ENCODE data around the gene SPNS2.

Gene SPNS2

DNA sequence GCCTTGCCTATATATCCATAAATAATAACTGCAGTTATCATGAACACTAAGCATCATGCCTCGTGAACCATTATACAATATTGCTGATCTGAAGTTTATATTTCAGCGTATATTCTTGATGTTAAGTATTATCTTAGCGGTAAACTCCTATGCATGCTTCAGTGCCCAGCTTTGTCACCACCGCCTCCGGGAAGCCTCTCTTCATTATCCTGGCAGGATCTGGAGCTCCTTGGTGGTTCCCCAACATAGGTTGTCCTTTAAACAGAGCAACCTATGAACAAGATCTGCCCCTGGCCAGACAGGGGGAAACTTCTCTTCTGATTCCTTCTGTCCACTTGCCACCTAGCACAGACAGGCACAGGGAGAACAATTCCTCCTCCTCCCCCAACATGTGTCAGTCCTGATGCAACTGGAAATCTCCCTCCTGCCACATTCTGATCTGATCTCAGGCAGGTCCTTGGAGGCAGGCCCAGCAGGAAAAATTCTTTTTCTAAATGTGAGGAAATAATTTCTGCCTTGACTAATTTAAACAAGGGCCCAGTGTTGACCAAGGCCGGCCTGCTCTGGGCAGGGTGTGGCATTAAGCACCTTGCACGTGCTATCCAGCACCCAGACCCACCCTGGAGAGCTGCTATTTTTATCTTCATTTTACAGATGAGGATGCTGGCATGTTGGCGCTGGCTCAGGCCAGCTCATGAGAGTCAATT lies 22.4 kb downstream of the SPNS2 start:
- DNase-seq: no peak

- DNase-seq: no peak
These were observed 24.0 kb downstream of the SPNS2 start for GRCh38 chr17:4522661-4523060.

GRCh38 chr17:4523946-4524345 lies 25.3 kb downstream of the SPNS2 start:
- no peak for DNase-seq

GRCh38 chr17:4525691-4526397 lies 27.2 kb downstream of the SPNS2 start:
- no peak for DNase-seq

- no peak for DNase-seq
These were observed 28.5 kb downstream of the SPNS2 start for GRCh38 chr17:4527134-4527533.

DNA sequence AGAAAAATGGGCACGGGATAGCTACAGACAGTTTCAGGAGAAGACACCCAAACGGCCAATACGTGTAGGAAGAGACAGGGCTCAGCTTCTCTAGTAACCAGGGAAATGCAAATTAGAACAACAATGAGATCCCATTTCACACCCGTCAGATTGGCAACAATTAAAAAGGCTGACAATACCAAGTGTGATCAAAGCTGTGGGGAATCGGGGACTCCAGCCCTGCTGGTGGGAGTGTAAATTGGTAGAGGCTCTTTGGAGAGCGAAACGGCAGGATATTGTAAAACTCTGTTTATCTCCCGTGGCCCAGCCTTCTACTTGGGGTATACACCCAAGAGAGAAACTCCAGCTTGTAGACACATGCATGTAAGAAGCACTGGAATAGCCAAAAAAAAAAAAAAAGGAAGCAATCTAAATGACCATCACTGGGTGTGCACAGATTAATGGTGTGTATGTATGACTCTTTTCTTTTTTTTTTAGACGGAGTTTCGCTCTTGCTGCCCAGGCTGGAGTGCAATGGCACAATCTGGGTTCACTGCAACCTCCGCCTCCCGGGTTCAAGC lies 29.0 kb downstream of the SPNS2 start:
- no peak for DNase-seq

GRCh38 chr17:4529533-4530152 lies 31.0 kb downstream of the SPNS2 start:
- DNase-seq: no peak

DNA sequence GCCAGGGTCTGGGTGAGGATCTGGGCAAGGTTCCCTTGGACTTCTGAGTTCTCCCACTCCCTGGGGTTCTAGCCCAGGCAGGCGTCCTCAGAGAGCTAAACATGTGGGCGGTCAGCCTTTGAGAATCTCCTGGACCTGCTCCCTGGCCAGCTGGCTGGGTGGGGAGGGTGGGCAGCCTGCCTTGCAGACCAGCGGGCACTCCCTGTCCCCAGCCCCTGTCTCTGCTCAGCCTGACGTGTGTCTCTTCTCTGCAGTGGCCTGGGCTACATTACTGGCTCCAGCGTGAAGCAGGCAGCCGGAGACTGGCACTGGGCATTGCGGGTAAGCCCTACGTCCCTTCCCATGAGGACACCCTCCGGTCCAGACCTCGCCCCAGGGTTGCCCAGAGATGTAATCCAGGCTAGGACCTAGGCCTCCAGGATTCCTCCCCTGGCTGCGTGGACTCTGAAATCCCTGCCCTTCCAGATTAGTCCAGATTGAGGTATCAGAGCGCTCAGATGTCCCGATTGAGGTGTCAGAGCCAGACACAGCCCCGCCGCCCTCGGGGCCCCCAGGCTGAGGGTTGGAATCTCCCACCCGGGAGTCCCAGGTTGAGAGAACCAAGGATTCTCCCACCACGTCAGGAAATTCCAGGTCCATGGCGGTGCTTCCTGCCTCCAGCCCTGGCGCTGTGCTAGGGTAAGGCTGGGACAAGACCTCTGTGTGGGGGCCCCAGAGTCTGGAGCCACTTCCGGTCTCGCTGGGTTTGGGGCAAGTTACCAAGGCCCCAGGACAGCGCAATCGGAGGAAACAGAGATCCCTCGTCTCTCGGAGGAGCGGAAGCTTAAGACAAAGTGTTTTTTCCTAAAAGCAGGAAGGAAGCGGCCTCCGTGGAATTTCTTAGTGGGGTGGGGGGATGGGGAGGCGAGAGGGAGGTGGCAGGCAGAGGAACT lies 32.4 kb downstream of the SPNS2 start:
- DNase-seq: no peak

DNA sequence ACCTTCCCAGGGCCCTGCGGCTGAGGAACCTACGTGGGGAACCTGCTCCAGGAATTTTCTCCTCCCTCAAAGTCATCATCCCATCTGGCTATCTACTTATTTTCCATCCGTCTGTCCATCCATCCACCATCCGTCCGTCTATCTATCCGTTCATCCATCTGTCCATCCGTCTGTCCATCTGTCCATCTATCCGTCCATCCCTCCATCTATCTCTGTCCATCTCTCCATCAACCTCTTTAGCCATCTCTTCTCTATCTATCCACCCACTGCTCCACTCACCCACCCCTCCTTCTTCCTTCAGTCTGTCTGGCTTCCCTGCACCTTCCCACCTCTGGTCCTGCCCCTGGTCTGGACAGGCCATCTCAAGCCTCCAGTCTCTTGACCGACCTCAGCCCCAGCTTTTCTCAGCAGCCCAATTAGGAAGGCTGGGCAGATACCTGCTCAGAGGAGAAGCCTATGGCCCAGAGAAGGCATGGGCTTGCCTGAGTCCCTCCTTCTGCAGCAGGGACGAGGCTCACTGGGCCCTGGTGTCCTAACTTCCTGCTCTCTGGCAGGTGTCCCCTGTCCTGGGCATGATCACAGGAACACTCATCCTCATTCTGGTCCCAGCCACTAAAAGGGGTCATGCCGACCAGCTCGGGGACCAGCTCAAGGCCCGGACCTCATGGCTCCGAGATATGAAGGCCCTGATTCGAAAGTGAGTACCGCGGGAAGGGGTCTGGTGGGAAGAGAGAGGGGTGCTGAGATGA lies 33.5 kb downstream of the SPNS2 start:
- DNase-seq: no peak

DNA sequence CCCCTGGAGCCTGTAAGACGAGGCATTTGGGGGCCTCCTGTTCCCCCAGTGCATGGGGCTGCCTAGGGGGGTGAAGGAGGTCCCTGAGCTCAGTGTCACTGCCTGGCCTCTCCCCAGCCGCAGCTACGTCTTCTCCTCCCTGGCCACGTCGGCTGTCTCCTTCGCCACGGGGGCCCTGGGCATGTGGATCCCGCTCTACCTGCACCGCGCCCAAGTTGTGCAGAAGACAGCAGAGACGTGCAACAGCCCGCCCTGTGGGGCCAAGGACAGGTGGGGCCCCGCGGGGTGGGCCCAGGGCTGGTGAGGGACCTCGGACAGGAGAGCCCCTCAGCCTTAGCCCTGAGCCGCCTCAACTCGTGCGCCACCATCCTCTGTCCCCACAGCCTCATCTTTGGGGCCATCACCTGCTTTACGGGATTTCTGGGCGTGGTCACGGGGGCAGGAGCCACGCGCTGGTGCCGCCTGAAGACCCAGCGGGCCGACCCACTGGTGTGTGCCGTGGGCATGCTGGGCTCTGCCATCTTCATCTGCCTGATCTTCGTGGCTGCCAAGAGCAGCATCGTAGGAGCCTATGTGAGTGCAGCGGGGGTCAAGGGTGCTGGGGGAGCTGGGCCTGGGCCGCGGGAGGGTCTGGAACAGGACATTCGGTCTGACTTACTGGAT lies 34.3 kb downstream of the SPNS2 start:
- no peak for DNase-seq

DNA sequence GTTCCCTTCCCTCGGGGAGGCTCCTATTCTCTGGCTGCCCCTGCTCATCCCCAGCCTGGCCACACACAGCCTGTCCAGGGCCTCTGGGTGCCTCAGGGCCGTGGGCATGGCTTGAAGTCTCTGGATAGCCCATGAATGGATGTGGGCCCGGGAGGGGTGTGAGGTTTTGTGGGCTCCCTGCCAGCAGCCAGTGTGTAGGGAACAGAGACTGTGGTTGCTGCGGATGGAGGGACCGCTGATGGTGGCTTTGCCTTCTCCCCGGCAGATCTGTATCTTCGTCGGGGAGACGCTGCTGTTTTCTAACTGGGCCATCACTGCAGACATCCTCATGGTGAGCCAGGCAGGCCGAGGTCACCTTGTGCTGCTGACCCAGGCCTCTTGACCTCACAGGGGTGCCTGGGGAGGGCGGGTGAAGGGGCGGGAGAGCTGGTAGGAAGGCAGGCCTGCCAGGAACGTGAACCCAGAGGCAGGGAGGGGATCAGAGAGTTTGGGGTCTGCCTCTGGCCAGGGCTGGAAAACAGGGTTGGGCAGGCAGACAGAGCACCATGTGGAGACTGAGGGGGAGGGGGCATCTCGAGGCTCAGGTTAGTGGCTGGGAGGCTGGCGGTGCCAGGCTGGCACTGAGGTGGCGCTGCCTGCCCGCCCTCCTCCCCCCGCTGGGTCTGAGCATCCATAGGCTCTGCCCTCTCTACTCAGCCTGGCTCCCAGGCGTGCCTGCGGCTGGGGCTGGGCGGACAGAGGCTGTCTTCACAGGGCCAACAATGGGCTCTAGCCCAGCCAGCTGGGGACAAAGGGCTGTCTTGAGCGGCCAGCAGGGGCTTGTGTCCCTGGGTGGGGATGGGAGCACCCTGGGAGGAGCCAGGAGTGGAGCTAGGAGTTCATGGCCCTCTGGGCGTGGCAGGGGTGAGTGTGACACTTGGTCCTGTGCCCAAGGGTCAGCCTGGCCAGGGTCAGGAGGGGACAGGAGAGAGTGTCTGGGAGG lies 35.1 kb downstream of the SPNS2 start:
- no peak for DNase-seq

GRCh38 chr17:4534515-4534914 lies 35.8 kb downstream of the SPNS2 start:
- no peak for DNase-seq

GRCh38 chr17:4534928-4535666 lies 36.4 kb downstream of the SPNS2 start:
- DNase-seq: no peak

DNA sequence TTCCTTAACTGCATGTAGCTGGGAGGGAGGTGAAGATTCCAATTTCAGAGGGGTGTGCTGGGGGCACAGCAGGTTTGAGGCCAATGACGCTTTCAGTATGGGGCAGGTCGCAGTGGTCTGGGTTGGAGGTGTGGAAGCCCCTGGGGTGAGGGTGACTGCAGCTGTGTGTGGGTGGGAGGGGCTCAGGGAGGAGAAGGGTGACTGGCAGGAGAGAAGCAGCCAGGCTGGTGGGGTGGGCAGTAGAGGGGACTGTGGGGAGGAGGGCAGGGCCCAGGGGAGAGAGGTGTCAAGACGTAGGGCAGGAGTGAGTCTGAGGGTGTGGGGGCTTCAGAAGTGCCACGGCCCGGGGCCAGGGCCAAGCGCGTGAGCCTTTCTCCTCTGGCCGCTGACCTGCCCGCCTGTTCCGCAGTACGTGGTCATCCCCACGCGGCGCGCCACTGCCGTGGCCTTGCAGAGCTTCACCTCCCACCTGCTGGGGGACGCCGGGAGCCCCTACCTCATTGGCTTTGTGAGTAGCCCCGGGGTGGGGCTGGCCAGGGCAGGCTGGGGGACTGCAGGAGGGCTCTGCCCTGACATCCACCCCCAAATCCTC lies 37.1 kb downstream of the SPNS2 start:
- no peak for DNase-seq

DNA sequence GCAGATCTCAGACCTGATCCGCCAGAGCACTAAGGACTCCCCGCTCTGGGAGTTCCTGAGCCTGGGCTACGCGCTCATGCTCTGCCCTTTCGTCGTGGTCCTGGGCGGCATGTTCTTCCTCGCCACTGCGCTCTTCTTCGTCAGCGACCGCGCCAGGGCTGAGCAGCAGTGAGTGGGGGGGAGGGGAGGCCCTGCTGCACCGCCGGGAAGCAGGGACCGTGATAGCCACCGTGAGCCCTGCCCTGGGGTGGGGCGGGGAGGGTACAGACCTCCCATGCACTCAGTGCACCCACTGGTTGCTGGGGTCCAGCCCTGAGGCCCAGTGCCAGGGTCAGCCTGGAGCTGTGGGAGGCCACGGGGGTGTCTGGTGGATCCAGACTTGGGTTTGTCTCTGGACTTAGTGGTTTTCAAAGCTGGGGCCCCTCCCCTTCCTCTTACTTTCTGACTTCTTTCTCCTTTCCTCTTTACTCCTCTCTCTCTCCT lies 37.6 kb downstream of the SPNS2 start:
- no peak for DNase-seq

DNA sequence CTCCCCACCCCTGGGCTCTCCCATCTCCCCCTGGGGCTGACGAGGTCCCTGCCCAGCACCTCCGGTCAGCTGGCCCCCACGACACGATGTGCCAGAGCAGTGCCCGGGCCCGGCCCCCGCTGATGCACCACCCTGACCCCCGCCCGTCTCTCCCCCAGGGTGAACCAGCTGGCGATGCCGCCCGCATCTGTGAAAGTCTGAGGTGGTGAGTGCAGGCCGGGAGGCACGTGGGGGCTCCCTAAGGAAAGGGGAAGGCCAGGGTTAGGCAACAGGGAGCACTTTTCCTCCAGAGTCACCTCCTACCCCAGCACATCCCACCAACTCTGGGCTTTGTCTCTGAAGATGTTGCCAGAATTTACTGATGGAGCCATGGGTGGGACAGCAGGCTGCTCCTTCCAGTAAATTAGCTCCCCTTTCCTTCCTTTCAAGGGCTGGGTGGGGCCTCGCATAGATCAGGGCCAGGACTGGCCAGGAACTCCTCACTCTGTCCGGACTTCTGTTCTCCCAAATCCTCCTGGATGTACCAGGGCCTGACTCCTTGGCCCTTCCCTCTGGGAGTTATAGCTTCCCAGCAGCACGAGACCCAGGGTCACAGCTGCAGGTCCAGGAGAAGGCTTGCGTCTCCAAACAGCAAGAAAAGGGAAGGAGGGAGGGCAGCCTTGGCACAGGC lies 38.2 kb downstream of the SPNS2 start:
- DNase-seq: no peak

DNA sequence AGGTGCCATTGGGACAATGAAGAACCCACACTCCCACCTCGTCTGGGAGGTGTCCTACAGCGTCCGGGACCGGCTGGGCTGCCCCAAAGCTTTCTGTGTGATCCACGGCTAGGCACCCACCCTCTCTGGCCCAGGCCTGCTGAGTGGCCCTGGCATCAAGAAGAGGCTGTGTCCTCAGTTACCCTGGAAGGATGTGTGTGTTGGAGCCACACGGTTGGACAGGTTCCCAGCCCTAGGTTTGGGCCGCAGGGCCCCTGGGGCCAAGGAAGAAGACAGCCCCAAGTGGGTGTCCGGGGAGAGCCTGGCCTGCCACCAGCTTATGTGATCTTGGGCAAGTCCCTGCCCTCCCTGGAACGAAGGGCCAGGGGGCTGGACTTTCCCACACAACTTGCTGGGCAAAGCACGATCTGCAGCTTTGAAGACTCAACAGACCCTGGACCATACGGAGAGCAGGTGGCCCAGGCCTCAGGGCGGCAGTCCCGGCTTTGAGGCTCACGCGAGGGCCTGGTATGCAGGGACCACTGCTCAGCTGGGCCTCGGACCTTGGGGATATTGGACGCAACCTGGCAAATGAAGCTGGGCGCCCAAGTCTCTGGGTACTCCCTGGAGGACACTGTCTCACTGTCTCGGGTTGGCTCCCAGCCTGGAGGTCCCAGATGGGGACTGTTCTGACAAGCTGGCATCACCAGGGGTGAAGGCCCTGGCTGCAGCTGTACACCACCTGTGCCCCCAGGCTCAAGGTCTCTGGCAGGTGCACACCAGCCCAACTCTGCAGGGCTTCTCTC lies 39.0 kb downstream of the SPNS2 start:
- no peak for DNase-seq
